Measurements from ENCODE around the gene ARHGAP11A.

DNA sequence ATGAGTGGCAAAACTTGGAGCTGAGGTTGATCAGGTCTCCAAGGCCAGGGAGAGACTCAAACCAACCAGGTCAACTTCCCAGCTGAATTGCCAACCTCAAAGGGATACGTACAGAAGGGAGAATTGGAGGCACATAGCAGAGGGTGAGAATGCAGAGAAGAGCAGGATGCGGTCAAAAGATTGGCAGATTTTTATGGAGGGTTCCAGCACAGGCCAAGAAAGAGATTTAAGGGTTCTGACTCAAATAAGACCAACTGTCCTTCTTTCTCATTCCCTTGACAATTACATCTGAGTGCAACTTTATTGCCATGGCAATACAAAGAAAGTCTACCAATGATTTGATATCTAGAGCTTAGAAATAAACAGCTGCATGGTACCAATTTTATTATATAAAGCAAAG lies 59.4 kb downstream of the ARHGAP11A start:
- TF ChIP-seq, protein P1, sequence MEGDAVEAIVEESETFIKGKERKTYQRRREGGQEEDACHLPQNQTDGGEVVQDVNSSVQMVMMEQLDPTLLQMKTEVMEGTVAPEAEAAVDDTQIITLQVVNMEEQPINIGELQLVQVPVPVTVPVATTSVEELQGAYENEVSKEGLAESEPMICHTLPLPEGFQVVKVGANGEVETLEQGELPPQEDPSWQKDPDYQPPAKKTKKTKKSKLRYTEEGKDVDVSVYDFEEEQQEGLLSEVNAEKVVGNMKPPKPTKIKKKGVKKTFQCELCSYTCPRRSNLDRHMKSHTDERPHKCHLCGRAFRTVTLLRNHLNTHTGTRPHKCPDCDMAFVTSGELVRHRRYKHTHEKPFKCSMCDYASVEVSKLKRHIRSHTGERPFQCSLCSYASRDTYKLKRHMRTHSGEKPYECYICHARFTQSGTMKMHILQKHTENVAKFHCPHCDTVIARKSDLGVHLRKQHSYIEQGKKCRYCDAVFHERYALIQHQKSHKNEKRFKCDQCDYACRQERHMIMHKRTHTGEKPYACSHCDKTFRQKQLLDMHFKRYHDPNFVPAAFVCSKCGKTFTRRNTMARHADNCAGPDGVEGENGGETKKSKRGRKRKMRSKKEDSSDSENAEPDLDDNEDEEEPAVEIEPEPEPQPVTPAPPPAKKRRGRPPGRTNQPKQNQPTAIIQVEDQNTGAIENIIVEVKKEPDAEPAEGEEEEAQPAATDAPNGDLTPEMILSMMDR (IDR thresholded peaks at IDR 0.05): no peak
- no peak for TF ChIP-seq ZFX (IDR thresholded peaks at IDR 0.05; ENCODE audit: borderline replicate concordance)
